ENCODE data around the gene TOX2.

GRCh38 chr20:44075191-44075949 is 160.7 kb downstream of the TOX2 start:
- TF ChIP-seq CTCF (IDR thresholded peaks at IDR 0.05) (no peak), POLR2A (IDR thresholded peaks at IDR 0.05) (no peak), EP300 (IDR thresholded peaks at IDR 0.05) (no peak)
